ENCODE measurements around the gene LINGO4. TPM values are rescaled to one million over a fixed set of nuclear protein-coding genes. Genes with fewer than 3 reads are reported as not detected.

The LINGO4 gene
- total RNA-seq, 4 donors from 2014 or later = 0.38 to 2.7 (median 0.81) TPM

DNA sequence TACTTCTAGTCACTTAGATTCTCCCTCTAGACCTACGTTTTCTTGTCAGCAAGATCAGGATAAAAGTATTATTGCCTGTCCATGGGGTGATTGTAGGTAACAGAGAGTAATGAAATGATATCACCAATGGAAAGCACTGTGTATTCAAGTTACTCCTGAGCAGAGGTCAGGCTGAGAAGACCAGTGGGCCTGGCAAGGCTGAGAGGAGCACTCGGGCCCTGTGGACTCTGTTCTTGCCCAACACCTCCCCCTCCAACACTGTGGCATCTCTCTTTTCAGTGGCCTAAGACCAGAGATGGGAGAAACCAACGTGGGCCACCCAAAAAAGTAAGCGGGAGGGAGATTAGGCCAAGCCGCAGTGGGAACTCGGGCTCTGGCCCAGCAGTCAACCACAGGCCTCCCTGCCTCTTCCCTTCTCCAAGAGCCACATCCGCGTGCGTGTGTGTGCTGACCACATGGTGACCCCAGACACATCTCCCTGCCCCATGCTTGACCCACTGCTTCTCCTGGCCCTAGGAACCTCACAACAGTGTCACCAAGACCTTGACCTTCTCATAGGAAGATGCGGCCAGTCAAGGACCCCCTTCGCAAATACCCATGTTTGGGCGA, 14.1 kb upstream of the LINGO4 start:
- Histone ChIP-seq H3K4me1 (peaks cover 15% of the 10 kb centered on the region), H3K36me3 (peaks cover 7% of the 10 kb centered on the region), H3K27ac (no peak overlapping the region), H3K27me3 (no peaks in the 10 kb centered on the region), H3K9me3 (no peaks in the 10 kb centered on the region), H3K4me3 (no peak overlapping the region)
- no peak for DNase-seq (ENCODE audit: low spot score in 2 of 2)
- WGBS = 90% methylated on average over 11 of the region's 12 CpGs
- TF ChIP-seq CTCF (IDR thresholded peaks at IDR 0.05) (no peak), POLR2AphosphoS5 (IDR thresholded peaks at IDR 0.05) (no peak), EP300 (IDR thresholded peaks at IDR 0.05) (no peak), POLR2A (IDR thresholded peaks at IDR 0.05) (no peak)

DNA sequence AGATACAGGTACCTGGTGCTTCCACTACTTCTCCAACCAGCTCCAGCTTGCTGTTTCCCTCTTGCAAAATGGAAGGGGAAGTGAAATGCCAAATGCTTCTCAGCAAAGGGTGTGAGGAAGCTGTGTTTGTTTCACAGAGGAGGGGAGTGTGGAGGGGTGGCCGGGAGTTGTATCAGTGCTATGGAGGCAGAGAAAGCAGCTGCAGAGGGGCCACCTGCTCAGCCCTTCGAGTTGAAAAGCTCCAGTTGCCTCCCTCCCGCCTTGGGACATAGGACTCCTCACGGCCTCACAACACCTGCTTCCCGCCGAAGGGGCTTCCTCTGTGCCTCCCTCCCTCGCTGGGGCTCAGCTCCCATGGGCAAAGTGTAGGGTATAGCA, 12.1 kb upstream of the LINGO4 start:
- H3K27ac ChIP-seq = no peak overlapping the region
- DNase-seq (ENCODE audit: low spot score in 2 of 2) = no peak
- TF ChIP-seq POLR2AphosphoS5 (IDR thresholded peaks at IDR 0.05) = no peak
- TF ChIP-seq POLR2A (IDR thresholded peaks at IDR 0.05) = no peak
- TF ChIP-seq EP300 (IDR thresholded peaks at IDR 0.05) = no peak
- TF ChIP-seq CTCF (IDR thresholded peaks at IDR 0.05) = no peak
- peaks cover 7% of the 10 kb centered on the region for H3K36me3 ChIP-seq
- H3K9me3 ChIP-seq = no peaks in the 10 kb centered on the region
- peaks cover 15% of the 10 kb centered on the region for H3K4me1 ChIP-seq
- H3K27me3 ChIP-seq = no peaks in the 10 kb centered on the region
- no peak overlapping the region for H3K4me3 ChIP-seq
- 74% methylated on average over 7 of the region's 7 CpGs for WGBS

- Histone ChIP-seq H3K9me3 (no peaks in the 10 kb centered on the region), H3K36me3 (peaks cover 7% of the 10 kb centered on the region), H3K4me1 (peaks cover 15% of the 10 kb centered on the region), H3K4me3 (no peak overlapping the region), H3K27me3 (no peaks in the 10 kb centered on the region), H3K27ac (no peak overlapping the region)
- DNase-seq (ENCODE audit: low spot score in 2 of 2) = no peak
- WGBS = 85% methylated on average over 19 of the region's 26 CpGs
- TF ChIP-seq POLR2A (IDR thresholded peaks at IDR 0.05) (no peak), CTCF (IDR thresholded peaks at IDR 0.05) (no peak), POLR2AphosphoS5 (IDR thresholded peaks at IDR 0.05) (no peak), EP300 (IDR thresholded peaks at IDR 0.05) (no peak)
These were observed 11.5 kb upstream of the LINGO4 start for GRCh38 chr1:151816548-151817352.

- no peak for TF ChIP-seq CTCF (IDR thresholded peaks at IDR 0.05)
- no peak for TF ChIP-seq POLR2A (IDR thresholded peaks at IDR 0.05)
- no peak for TF ChIP-seq EP300 (IDR thresholded peaks at IDR 0.05)
- no peak for TF ChIP-seq POLR2AphosphoS5 (IDR thresholded peaks at IDR 0.05)
- H3K27ac ChIP-seq = no peak overlapping the region
- WGBS = 80% methylated on average over 12 of the region's 12 CpGs
These were observed 10.6 kb upstream of the LINGO4 start for GRCh38 chr1:151815716-151816327.

DNA sequence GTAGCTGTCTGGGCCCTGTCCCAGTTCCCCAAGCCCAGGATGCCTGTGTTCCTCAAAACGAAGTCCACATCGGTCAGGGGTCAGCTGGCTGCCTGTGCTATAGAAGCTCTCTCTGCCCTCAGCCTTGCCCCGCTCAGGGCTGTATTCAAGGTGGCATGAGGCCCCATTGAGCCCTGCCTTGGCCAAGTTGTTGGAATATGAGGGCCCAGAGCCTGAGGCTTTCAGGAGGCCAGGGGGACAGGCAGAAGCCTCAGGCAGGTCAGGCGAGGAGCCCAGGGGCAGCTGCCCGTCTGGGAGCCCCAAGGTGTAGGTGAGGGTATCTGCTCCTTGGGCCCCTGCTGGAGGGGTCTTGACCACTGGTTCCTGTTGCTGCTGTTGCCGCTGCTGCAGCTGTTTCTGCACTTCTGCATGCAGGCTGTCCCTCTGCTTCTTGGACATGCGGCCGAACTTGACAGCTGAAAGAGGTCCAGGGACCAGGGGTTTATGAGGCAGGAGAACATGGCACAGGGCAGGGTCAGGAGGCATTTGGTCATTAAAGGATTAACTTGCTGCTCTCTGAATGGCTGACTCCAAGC, 9.8 kb upstream of the LINGO4 start:
- no peaks in the 10 kb centered on the region for H3K9me3 ChIP-seq
- peaks cover 10% of the 10 kb centered on the region for H3K4me1 ChIP-seq
- TF ChIP-seq CTCF (IDR thresholded peaks at IDR 0.05) (no peak), EP300 (IDR thresholded peaks at IDR 0.05) (no peak), POLR2AphosphoS5 (IDR thresholded peaks at IDR 0.05) (no peak), POLR2A (IDR thresholded peaks at IDR 0.05) (no peak)
- H3K4me3 ChIP-seq = no peak overlapping the region
- no peak for DNase-seq (ENCODE audit: low spot score in 2 of 2)
- H3K27me3 ChIP-seq = no peaks in the 10 kb centered on the region
- H3K27ac ChIP-seq = no peak overlapping the region
- H3K36me3 ChIP-seq = peaks cover 7% of the 10 kb centered on the region
- WGBS = 85% methylated on average over 3 of the region's 8 CpGs

More at GRCh38 chr1:151815716-151816327, 10.6 kb upstream of the LINGO4 start:
- no peaks in the 10 kb centered on the region for H3K27me3 ChIP-seq
- no peak for DNase-seq (ENCODE audit: low spot score in 2 of 2)
- peaks cover 15% of the 10 kb centered on the region for H3K4me1 ChIP-seq
- H3K4me3 ChIP-seq = no peak overlapping the region
- no peaks in the 10 kb centered on the region for H3K9me3 ChIP-seq
- peaks cover 7% of the 10 kb centered on the region for H3K36me3 ChIP-seq

Data from suprapubic skin (tissue), 4 donors.